HFF-Myc (cell line): ENCODE results near the gene CT47A1.
"Not testable (repeated sequence)": the region's sequence is repeated elsewhere in the genome, so short reads cannot be mapped to it uniquely, and the experiment has no call there.

ENCODE experiments used
- DNase-seq: peaks from one replicate; pipeline ENCODE4 v3.0.0-alpha.2; 2011; ENCODE audit warnings: low read depth; ENCODE audit errors: extremely low read depth
- H3K4me3 ChIP-seq: replicated peaks from 2 replicates; pipeline ENCODE4 v1.5.1; 2011; ENCODE audit warnings: low read depth, mild to moderate bottlenecking, control low read depth, low read length
- CTCF ChIP-seq: IDR thresholded peaks from 2 replicates; pipeline ENCODE4 v1.5.1; 2012; ENCODE audit warnings: mild to moderate bottlenecking, low read depth, low read length, control low read depth; ENCODE audit errors: missing control alignments

CT47A1 gene

GRCh38 chrX:121010218-121010617 is 24.7 kb upstream of the CT47A1 start:
- TF ChIP-seq CTCF, result no peak
- no peak overlapping the region for H3K4me3 ChIP-seq
- no peak for DNase-seq

- no peak for TF ChIP-seq CTCF
- DNase-seq, result no peak
- no peak overlapping the region for H3K4me3 ChIP-seq
These were observed 24.2 kb upstream of the CT47A1 start for GRCh38 chrX:121009764-121010163.

DNA sequence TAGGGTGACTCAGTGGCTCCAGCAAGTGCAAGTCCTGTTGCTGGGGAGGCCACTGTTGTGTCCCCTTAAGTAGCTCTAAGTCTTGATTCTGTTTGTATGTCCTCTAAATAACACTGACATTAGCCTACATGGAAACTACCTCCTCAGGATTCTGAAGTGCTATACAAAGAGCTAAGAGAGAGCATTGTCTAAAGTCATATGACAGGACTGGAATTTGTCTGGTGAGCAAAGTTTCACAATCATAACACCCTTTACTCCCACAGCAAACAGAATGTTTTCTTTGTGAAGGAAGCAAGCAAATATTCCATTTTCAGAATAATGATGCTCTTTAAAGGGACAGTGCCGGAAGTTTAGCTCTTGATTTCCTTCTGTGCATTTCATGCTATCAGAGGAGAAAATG is 23.4 kb upstream of the CT47A1 start:
- no peak for TF ChIP-seq CTCF
- DNase-seq, result no peak

GRCh38 chrX:121000589-121000988 is 15.0 kb upstream of the CT47A1 start:
- H3K4me3 ChIP-seq, result no peak overlapping the region
- TF ChIP-seq CTCF, result no peak
- no peak for DNase-seq

More for the DNA sequence above, 23.4 kb upstream of the CT47A1 start:
- H3K4me3 ChIP-seq, result no peak overlapping the region

- no peak for TF ChIP-seq CTCF
- DNase-seq, result no peak
- H3K4me3 ChIP-seq, result no peak overlapping the region
These were observed 13.9 kb upstream of the CT47A1 start for GRCh38 chrX:120999413-120999812.

DNA sequence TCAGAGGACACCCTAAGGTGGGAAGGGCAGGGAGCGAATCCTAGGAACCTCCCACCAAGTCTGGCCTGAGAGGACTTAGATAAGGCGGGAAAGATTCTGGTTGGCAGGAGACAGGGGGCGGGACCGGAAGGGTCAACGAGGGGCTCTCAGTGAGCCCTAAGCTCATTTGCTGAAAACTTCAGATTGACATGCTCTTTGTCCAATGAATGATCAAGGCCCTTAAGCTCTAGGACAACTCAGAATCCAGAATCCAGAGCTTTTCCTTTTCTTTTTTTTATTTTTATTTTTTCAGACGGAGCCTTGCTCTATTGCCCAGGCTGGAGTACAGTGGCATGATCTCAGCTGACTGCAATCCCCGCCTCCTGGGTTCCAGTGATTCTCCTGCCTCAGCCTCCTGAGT is 29.1 kb downstream of the CT47A1 start, which contains the start of gene CT47A7:
Gene CT47A7, minus strand, starts transcription at position 101 of the 400 bp plus-strand sequence. CDS start 255 bp downstream, outside the sequence.
- not testable (repeated sequence) for H3K4me3 ChIP-seq

More for the DNA sequence above, 29.1 kb downstream of the CT47A1 start, which contains the start of gene CT47A7:
- DNase-seq, result not testable (repeated sequence)
